Measurements from ENCODE around the gene STX4. TPM values are rescaled to one million over a fixed set of nuclear protein-coding genes. Genes with fewer than 3 reads are reported as not detected.

STX4 gene
- polyA plus RNA-seq, 1 of the 3 experiments (the other 2 are of a cell fraction) = 117 TPM

DNA sequence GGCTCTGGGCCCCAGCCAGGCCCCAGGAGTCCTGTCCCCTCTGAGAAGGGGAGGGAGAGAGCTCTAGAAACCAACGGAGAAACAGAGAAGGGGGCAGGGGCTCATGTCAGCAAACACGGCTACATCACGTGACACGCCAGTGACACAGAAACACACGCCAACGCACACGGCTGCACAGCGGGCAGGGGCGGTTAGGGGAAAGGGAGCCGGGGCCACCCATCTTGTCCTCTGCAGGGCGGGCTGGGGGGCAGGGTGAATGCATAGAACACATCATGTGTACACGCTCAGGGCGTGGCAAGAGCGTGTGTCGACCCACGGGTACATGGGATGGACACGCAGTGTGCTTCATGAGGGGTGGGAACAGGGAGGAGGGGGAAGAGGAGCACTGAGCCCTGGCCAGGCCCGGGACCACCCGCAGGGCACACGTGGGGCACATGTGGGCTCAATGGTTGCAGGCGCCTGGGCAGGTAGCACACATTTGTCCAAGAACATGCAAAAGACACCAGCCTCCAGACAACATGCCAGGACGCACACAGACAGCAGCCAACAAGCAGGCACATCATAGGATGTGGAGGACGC lies 43.8 kb upstream of the STX4 start:
- H3K4me3 ChIP-seq (ENCODE audit: low read depth in 2 of 2, low read length in 1 of 2) = no peak overlapping the region
- H3K36me3 ChIP-seq (replicated peaks in 1 of 2; ENCODE audit: control insufficient read depth in 1 of 2, insufficient read depth in 2 of 2, low read length in 1 of 2) = no peaks in the 10 kb centered on the region
- peaks cover 5 to 13% of the 10 kb centered on the region in 2 experiments; a peak in 2 of 4 replicates for H3K4me1 ChIP-seq (ENCODE audit: control insufficient read depth in 1 of 2, insufficient read depth in 2 of 2, low read depth in 1 of 2, low read length in 1 of 2)
- H3K9me3 ChIP-seq = no peaks in the 10 kb centered on the region
- H3K9ac ChIP-seq = no peak overlapping the region
- H3K27me3 ChIP-seq (ENCODE audit: insufficient read depth) = no peaks in the 10 kb centered on the region
- H3K9me2 ChIP-seq = no peaks in the 10 kb centered on the region
- no peaks in the 10 kb centered on the region for H3K79me2 ChIP-seq (ENCODE audit: insufficient read depth)
- DNase-seq = no peak
- no peak overlapping the region for H3K27ac ChIP-seq (ENCODE audit: low read depth in 2 of 2, low read length in 1 of 2)
- no peaks in the 10 kb centered on the region for H3F3A ChIP-seq (replicated peaks; ENCODE audit: insufficient read depth)
- H4K20me1 ChIP-seq (ENCODE audit: insufficient read depth) = no peaks in the 10 kb centered on the region
- H2AFZ ChIP-seq (ENCODE audit: low read depth) = no peak overlapping the region
- CTCF ChIA-PET = interaction anchor here (1.0 kb wide), 1 partner anchor 153 kb away, joined by 3 read pairs; no protein-coding TSS in a partner anchor
- POLR2A ChIA-PET = no interaction called here
- no peak for TF ChIP-seq YY1 (IDR thresholded peaks at IDR 0.05; ENCODE audit: low read depth)
- TF ChIP-seq CHD2 (IDR thresholded peaks at IDR 0.05; ENCODE audit: low read length, partially characterized antibody) = no peak
- no peak for TF ChIP-seq NRF1 (IDR thresholded peaks at IDR 0.05; ENCODE audit: low read depth, low read length)
- TF ChIP-seq, protein P1, sequence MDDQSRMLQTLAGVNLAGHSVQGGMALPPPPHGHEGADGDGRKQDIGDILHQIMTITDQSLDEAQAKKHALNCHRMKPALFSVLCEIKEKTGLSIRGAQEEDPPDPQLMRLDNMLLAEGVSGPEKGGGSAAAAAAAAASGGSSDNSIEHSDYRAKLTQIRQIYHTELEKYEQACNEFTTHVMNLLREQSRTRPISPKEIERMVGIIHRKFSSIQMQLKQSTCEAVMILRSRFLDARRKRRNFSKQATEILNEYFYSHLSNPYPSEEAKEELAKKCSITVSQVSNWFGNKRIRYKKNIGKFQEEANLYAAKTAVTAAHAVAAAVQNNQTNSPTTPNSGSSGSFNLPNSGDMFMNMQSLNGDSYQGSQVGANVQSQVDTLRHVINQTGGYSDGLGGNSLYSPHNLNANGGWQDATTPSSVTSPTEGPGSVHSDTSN (IDR thresholded peaks at IDR 0.05) = no peak
- no peak for TF ChIP-seq EP300 (IDR thresholded peaks at IDR 0.05; ENCODE audit: borderline replicate concordance in 1 of 2, low read depth in 1 of 2, low read length in 1 of 2)
- TF ChIP-seq NFIC (IDR thresholded peaks at IDR 0.05; ENCODE audit: borderline replicate concordance) = no peak
- no peak for TF ChIP-seq MXI1 (IDR thresholded peaks at IDR 0.05; ENCODE audit: low read depth, low read length)
- TF ChIP-seq ELF1 (IDR thresholded peaks at IDR 0.05) = no peak
- TF ChIP-seq TEAD4 (IDR thresholded peaks at IDR 0.05; ENCODE audit: borderline replicate concordance, insufficient read depth) = no peak
- TF ChIP-seq, protein P2, sequence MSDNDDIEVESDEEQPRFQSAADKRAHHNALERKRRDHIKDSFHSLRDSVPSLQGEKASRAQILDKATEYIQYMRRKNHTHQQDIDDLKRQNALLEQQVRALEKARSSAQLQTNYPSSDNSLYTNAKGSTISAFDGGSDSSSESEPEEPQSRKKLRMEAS (IDR thresholded peaks at IDR 0.05; ENCODE audit: low read depth) = no peak
- no peak for TF ChIP-seq GATA2 (CRISPR knock-in tag; IDR thresholded peaks at IDR 0.05)
- no peak for TF ChIP-seq FOXM1 (IDR thresholded peaks at IDR 0.05; ENCODE audit: low read depth)
- WGBS (ENCODE audit: low lambda C conversion rate) = 96% methylated on average over 19 of the region's 23 CpGs
- H3K4me2 ChIP-seq = no peak overlapping the region

DNA sequence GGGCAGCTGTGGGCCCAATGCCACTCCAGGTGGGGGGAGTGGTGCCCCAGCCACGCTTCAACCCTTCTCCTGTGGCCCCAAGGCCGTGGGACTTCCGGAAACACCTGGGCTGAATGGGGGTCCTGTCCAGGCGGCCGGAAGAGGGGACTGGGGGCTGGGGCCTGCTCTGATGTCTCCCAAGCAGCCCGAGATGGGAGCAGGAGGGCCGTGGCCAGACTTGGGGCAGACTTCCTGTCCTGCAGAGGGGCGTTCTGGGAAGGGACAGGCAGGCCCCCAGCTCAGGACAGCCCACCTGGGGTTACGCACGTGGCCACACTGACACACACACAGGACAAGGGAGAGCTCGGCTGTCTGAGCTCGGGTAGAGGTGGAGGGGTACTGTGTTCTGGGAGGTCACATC lies 43.3 kb upstream of the STX4 start:
- no peak for DNase-seq
- WGBS (ENCODE audit: low lambda C conversion rate) = 75% methylated on average over 7 of the region's 12 CpGs
- H3K9ac ChIP-seq = no peak overlapping the region
- H3K27me3 ChIP-seq (ENCODE audit: insufficient read depth) = no peaks in the 10 kb centered on the region
- H3F3A ChIP-seq (replicated peaks; ENCODE audit: insufficient read depth) = no peaks in the 10 kb centered on the region
- H4K20me1 ChIP-seq (ENCODE audit: insufficient read depth) = no peaks in the 10 kb centered on the region
- H3K36me3 ChIP-seq (replicated peaks in 1 of 2; ENCODE audit: control insufficient read depth in 1 of 2, insufficient read depth in 2 of 2, low read length in 1 of 2) = peaks cover 0 to 3% of the 10 kb centered on the region in 2 experiments
- H2AFZ ChIP-seq (ENCODE audit: low read depth) = no peak overlapping the region
- H3K9me2 ChIP-seq = no peaks in the 10 kb centered on the region
- no peaks in the 10 kb centered on the region for H3K79me2 ChIP-seq (ENCODE audit: insufficient read depth)
- no peak overlapping the region for H3K27ac ChIP-seq (ENCODE audit: low read depth in 2 of 2, low read length in 1 of 2)
- no peaks in the 10 kb centered on the region for H3K9me3 ChIP-seq
- no peak overlapping the region for H3K4me3 ChIP-seq (ENCODE audit: low read depth in 2 of 2, low read length in 1 of 2)
- no peak overlapping the region for H3K4me2 ChIP-seq
- ChIA-PET CTCF (interaction anchor here (1.0 kb wide), 1 partner anchor 152 kb away, joined by 3 read pairs; no protein-coding TSS in a partner anchor), POLR2A (no interaction called here)
- TF ChIP-seq, protein P3, sequence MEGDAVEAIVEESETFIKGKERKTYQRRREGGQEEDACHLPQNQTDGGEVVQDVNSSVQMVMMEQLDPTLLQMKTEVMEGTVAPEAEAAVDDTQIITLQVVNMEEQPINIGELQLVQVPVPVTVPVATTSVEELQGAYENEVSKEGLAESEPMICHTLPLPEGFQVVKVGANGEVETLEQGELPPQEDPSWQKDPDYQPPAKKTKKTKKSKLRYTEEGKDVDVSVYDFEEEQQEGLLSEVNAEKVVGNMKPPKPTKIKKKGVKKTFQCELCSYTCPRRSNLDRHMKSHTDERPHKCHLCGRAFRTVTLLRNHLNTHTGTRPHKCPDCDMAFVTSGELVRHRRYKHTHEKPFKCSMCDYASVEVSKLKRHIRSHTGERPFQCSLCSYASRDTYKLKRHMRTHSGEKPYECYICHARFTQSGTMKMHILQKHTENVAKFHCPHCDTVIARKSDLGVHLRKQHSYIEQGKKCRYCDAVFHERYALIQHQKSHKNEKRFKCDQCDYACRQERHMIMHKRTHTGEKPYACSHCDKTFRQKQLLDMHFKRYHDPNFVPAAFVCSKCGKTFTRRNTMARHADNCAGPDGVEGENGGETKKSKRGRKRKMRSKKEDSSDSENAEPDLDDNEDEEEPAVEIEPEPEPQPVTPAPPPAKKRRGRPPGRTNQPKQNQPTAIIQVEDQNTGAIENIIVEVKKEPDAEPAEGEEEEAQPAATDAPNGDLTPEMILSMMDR (IDR thresholded peaks at IDR 0.05) = no peak
- no peak for TF ChIP-seq JUND (IDR thresholded peaks at IDR 0.05)
- TF ChIP-seq FOSL2 (IDR thresholded peaks at IDR 0.05; ENCODE audit: borderline replicate concordance, low read depth) = no peak
- TF ChIP-seq, protein P4, sequence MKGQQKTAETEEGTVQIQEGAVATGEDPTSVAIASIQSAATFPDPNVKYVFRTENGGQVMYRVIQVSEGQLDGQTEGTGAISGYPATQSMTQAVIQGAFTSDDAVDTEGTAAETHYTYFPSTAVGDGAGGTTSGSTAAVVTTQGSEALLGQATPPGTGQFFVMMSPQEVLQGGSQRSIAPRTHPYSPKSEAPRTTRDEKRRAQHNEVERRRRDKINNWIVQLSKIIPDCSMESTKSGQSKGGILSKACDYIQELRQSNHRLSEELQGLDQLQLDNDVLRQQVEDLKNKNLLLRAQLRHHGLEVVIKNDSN (IDR thresholded peaks at IDR 0.05; ENCODE audit: borderline replicate concordance, low read depth) = no peak
- TF ChIP-seq, protein P2 (IDR thresholded peaks at IDR 0.05; ENCODE audit: low read depth) = no peak
- no peak for TF ChIP-seq GATA2 (CRISPR knock-in tag; IDR thresholded peaks at IDR 0.05)
- no peak for TF ChIP-seq TCF12 (IDR thresholded peaks at IDR 0.05)
- TF ChIP-seq RXRA (IDR thresholded peaks at IDR 0.05; ENCODE audit: borderline replicate concordance, low read depth) = no peak
- TF ChIP-seq SMC3 (IDR thresholded peaks at IDR 0.05; ENCODE audit: low read depth, low read length) = no peak
- peaks cover 5 to 12% of the 10 kb centered on the region in 2 experiments; a peak in 2 of 4 replicates for H3K4me1 ChIP-seq (ENCODE audit: control insufficient read depth in 1 of 2, insufficient read depth in 2 of 2, low read depth in 1 of 2, low read length in 1 of 2)
